Measurements from ENCODE around the gene NGDN.

DNA sequence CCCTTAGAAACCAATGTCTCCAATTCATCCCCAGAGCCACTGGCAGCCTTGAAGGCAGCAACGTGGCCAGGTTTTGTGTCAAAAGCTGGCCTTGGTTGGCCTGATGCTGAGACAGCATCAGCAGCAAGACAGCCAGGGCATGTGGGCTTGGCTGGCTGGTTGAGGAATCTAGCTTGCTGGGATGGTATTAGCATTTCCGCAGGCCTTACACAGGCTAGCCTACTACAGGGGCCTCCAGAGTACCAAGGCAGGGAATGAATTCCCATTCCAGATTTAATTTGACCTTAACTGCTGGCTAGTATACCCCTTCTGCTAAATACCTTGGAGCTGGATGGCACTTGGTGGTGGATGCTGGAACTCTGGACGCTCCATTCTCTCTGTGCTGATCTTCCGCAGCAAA is 15.8 kb downstream of the NGDN start:
- TF ChIP-seq, protein P1, sequence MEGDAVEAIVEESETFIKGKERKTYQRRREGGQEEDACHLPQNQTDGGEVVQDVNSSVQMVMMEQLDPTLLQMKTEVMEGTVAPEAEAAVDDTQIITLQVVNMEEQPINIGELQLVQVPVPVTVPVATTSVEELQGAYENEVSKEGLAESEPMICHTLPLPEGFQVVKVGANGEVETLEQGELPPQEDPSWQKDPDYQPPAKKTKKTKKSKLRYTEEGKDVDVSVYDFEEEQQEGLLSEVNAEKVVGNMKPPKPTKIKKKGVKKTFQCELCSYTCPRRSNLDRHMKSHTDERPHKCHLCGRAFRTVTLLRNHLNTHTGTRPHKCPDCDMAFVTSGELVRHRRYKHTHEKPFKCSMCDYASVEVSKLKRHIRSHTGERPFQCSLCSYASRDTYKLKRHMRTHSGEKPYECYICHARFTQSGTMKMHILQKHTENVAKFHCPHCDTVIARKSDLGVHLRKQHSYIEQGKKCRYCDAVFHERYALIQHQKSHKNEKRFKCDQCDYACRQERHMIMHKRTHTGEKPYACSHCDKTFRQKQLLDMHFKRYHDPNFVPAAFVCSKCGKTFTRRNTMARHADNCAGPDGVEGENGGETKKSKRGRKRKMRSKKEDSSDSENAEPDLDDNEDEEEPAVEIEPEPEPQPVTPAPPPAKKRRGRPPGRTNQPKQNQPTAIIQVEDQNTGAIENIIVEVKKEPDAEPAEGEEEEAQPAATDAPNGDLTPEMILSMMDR (IDR thresholded peaks at IDR 0.05) = no peak
- TF ChIP-seq POLR2A (IDR thresholded peaks at IDR 0.05) = no peak
